Type B pancreatic cell (in vitro differentiated cells): ENCODE measurements around the gene CHAF1A. TPM values are rescaled to one million over a fixed set of nuclear protein-coding genes. Genes with fewer than 3 reads are reported as not detected.

ENCODE experiments used
- DNase-seq: peaks from one replicate; pipeline ENCODE4 v3.0.0; 2021; ENCODE audit warnings: mixed read lengths; ENCODE audit not compliant: unreplicated experiment; ENCODE audit errors: extremely low spot score
- H3K27ac Mint-ChIP-seq: 2 replicates; pipeline ENCODE4 v1.8.0; 2021; ENCODE audit warnings: mild to moderate bottlenecking, mixed read lengths
- H3K27me3 Mint-ChIP-seq: 2 replicates; pipeline ENCODE4 v1.8.0; 2021; ENCODE audit warnings: mixed read lengths
- H3K36me3 Mint-ChIP-seq: 2 replicates; pipeline ENCODE4 v1.8.0; 2021; ENCODE audit warnings: mixed read lengths
- H3K4me1 Mint-ChIP-seq: one replicate; pipeline ENCODE4 v1.8.0; 2021; ENCODE audit warnings: mixed read lengths; ENCODE audit not compliant: unreplicated experiment
- H3K4me3 Mint-ChIP-seq: 2 replicates; pipeline ENCODE4 v1.8.0; 2021; ENCODE audit warnings: mild to moderate bottlenecking, mixed read lengths
- H3K9me3 Mint-ChIP-seq: 2 replicates; pipeline ENCODE4 v1.8.0; 2021; ENCODE audit warnings: mixed read lengths
- CTCF ChIP-seq: fragments of 200-600 bp; sonication (generic); conservative IDR thresholded peaks from 2 replicates; pipeline ENCODE4 v1.5.0; 2021; ENCODE audit warnings: antibody characterized with exemption, mild to moderate bottlenecking
- total RNA-seq: library from RNA; stranded (reverse); gene quantifications from 2 replicates; pipeline ENCODE4 v1.2.1, GENCODE V29; 2021; ENCODE audit warnings: low replicate concordance

Gene CHAF1A
- total RNA-seq, 1 donor from 2014 or later = 46.3 TPM

GRCh38 chr19:4439243-4439642, 36.8 kb downstream of the CHAF1A start:
- Mint-ChIP-seq H3K36me3 (peaks cover 10% of the 10 kb centered on the region), H3K4me1 (no peaks in the 10 kb centered on the region), H3K27ac (no peak overlapping the region), H3K9me3 (no peaks in the 10 kb centered on the region), H3K4me3 (no peak overlapping the region), H3K27me3 (no peaks in the 10 kb centered on the region)
- no peak for TF ChIP-seq CTCF
- DNase-seq = no peak

GRCh38 chr19:4441994-4442818, 39.8 kb downstream of the CHAF1A start:
- Mint-ChIP-seq H3K4me3 (no peak overlapping the region), H3K4me1 (no peaks in the 10 kb centered on the region), H3K27me3 (no peaks in the 10 kb centered on the region), H3K9me3 (no peaks in the 10 kb centered on the region), H3K27ac (no peak overlapping the region), H3K36me3 (peaks cover 4% of the 10 kb centered on the region)
- no peak for DNase-seq
- no peak for TF ChIP-seq CTCF

- Mint-ChIP-seq H3K27me3 (no peaks in the 10 kb centered on the region), H3K27ac (peak overlapping the region; percentile 34), H3K9me3 (no peaks in the 10 kb centered on the region), H3K4me3 (no peak overlapping the region), H3K4me1 (no peaks in the 10 kb centered on the region), H3K36me3 (peaks cover 4% of the 10 kb centered on the region)
- no peak for DNase-seq
- TF ChIP-seq CTCF = no peak
Observed at GRCh38 chr19:4442819-4443146, 40.3 kb downstream of the CHAF1A start.

- no peaks in the 10 kb centered on the region for H3K4me1 Mint-ChIP-seq
- no peak for DNase-seq
- peak overlapping the region; percentile 34 for H3K27ac Mint-ChIP-seq
- H3K9me3 Mint-ChIP-seq = no peaks in the 10 kb centered on the region
- H3K4me3 Mint-ChIP-seq = no peak overlapping the region
- H3K36me3 Mint-ChIP-seq = peaks cover 4% of the 10 kb centered on the region
- TF ChIP-seq CTCF = no peak
- no peaks in the 10 kb centered on the region for H3K27me3 Mint-ChIP-seq
Observed at GRCh38 chr19:4443188-4443587, 40.7 kb downstream of the CHAF1A start.

GRCh38 chr19:4443966-4444764, 41.7 kb downstream of the CHAF1A start:
- H3K4me3 Mint-ChIP-seq = no peak overlapping the region
- DNase-seq = no peak
- no peak for TF ChIP-seq CTCF
- H3K27me3 Mint-ChIP-seq = no peaks in the 10 kb centered on the region
- no peak overlapping the region for H3K27ac Mint-ChIP-seq
- no peaks in the 10 kb centered on the region for H3K4me1 Mint-ChIP-seq
- H3K36me3 Mint-ChIP-seq = peaks cover 3% of the 10 kb centered on the region
- no peaks in the 10 kb centered on the region for H3K9me3 Mint-ChIP-seq
